MM.1S (cell line): ENCODE data around the gene CADM2.

ENCODE experiments used
- DNase-seq: peaks from one replicate; pipeline ENCODE4 v3.0.0-alpha.2; 2015
- H2AFZ ChIP-seq: fragments of 300-600 bp; sonication (generic); 2 replicates; pipeline ENCODE4 v1.6.0; 2016; ENCODE audit warnings: antibody characterized with exemption, low read length
- H3F3A ChIP-seq: fragments of 300-600 bp; sonication (generic); 2 replicates; pipeline ENCODE4 v1.6.1; 2016; ENCODE audit warnings: mild to moderate bottlenecking, antibody characterized with exemption, low read length, moderate library complexity, mixed read lengths; ENCODE audit not compliant: insufficient read depth
- H3K27ac ChIP-seq: fragments of 300-600 bp; sonication (generic); 2 replicates; pipeline ENCODE4 v1.5.1; 2016; ENCODE audit warnings: mild to moderate bottlenecking, low read length
- H3K27me3 ChIP-seq: fragments of 300-600 bp; sonication (generic); replicated peaks from 2 replicates; pipeline ENCODE4 v1.6.0; 2016; ENCODE audit warnings: low read length; ENCODE audit not compliant: insufficient read depth
- H3K36me3 ChIP-seq: fragments of 300-600 bp; sonication (generic); replicated peaks from 2 replicates; pipeline ENCODE4 v1.6.1; 2016; ENCODE audit warnings: mild to moderate bottlenecking, low read length, mixed read lengths; ENCODE audit not compliant: insufficient read depth
- H3K4me1 ChIP-seq: fragments of 300-600 bp; sonication (generic); 2 replicates; pipeline ENCODE4 v1.6.1; 2016; ENCODE audit warnings: low read length, mixed read lengths
- H3K4me2 ChIP-seq: fragments of 300-600 bp; sonication (generic); 2 replicates; pipeline ENCODE4 v1.6.0; 2016; ENCODE audit warnings: low read depth, low read length
- H3K4me3 ChIP-seq: fragments of 300-600 bp; sonication (generic); 2 replicates; pipeline ENCODE4 v1.5.1; 2016; ENCODE audit warnings: low read length, mixed read lengths
- H3K79me2 ChIP-seq: fragments of 300-600 bp; sonication (generic); 2 replicates; pipeline ENCODE4 v1.6.1; 2016; ENCODE audit warnings: mixed run types, low read length, mixed read lengths
- H3K9ac ChIP-seq: fragments of 300-600 bp; sonication (generic); 2 replicates; pipeline ENCODE4 v1.6.1; 2016; ENCODE audit warnings: low read length, mixed read lengths
- H3K9me2 ChIP-seq: fragments of 300-600 bp; sonication (generic); replicated peaks from 2 replicates; pipeline ENCODE4 v1.6.1; 2016; ENCODE audit warnings: mild to moderate bottlenecking, low read length, mixed read lengths; ENCODE audit not compliant: insufficient read depth
- H3K9me3 ChIP-seq: fragments of 300-600 bp; sonication (generic); replicated peaks from 2 replicates; pipeline ENCODE4 v1.6.1; 2016; ENCODE audit warnings: mild to moderate bottlenecking, low read length, mixed read lengths; ENCODE audit not compliant: insufficient read depth
- H4K20me1 ChIP-seq: fragments of 300-600 bp; sonication (generic); 2 replicates; pipeline ENCODE4 v1.6.1; 2016; ENCODE audit warnings: mild to moderate bottlenecking, low read length, moderate library complexity, mixed read lengths; ENCODE audit not compliant: insufficient read depth
- EZH2 ChIP-seq: fragments of 300-600 bp; sonication (generic); optimal IDR thresholded peaks from 2 replicates; pipeline ENCODE3; 2017; ENCODE audit warnings: low read depth, mild to moderate bottlenecking, antibody characterized with exemption, low read length, mixed read lengths
- EZH2phosphoT487 ChIP-seq: fragments of 300-600 bp; sonication (generic); IDR thresholded peaks from 2 replicates; pipeline ENCODE4 v1.6.1; 2018; ENCODE audit warnings: antibody characterized with exemption, low read length
- TF ChIP-seq, protein P1 (sequence below): fragments of 300-600 bp; sonication (generic); IDR thresholded peaks from 2 replicates; pipeline ENCODE4 v1.5.1; 2016; ENCODE audit warnings: antibody characterized with exemption, low read length, mixed read lengths

CADM2 gene

DNA sequence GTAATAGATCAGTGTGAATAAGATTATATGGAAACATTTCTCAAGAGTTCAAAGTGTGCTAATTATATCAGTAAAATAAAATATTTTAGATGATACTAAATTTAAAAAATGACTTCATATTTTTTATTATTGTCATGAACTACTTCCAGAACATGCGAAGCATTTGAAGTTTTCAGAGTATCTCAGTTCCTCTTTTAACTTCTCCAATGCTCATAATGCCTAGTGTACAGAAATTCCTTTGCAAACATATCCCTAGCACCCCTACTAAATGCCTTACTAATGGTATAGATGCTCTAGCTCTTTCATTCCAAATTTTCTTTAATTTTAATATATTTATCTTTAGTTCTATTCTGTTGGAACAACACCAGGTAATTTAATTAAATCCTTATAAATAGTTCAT lies 580.4 kb downstream of the CADM2 start:
- H3K27ac ChIP-seq = no peak overlapping the region
- H3K4me1 ChIP-seq = no peaks in the 10 kb centered on the region
- H3F3A ChIP-seq = no peaks in the 10 kb centered on the region
- no peak overlapping the region for H2AFZ ChIP-seq
- no peaks in the 10 kb centered on the region for H3K9me2 ChIP-seq
- H3K79me2 ChIP-seq = no peaks in the 10 kb centered on the region
- H3K9ac ChIP-seq = no peak overlapping the region
- no peaks in the 10 kb centered on the region for H3K36me3 ChIP-seq
- no peak overlapping the region for H3K4me2 ChIP-seq
- H3K4me3 ChIP-seq = no peak overlapping the region
- H4K20me1 ChIP-seq = no peaks in the 10 kb centered on the region
- no peaks in the 10 kb centered on the region for H3K9me3 ChIP-seq
- TF ChIP-seq, protein P1, sequence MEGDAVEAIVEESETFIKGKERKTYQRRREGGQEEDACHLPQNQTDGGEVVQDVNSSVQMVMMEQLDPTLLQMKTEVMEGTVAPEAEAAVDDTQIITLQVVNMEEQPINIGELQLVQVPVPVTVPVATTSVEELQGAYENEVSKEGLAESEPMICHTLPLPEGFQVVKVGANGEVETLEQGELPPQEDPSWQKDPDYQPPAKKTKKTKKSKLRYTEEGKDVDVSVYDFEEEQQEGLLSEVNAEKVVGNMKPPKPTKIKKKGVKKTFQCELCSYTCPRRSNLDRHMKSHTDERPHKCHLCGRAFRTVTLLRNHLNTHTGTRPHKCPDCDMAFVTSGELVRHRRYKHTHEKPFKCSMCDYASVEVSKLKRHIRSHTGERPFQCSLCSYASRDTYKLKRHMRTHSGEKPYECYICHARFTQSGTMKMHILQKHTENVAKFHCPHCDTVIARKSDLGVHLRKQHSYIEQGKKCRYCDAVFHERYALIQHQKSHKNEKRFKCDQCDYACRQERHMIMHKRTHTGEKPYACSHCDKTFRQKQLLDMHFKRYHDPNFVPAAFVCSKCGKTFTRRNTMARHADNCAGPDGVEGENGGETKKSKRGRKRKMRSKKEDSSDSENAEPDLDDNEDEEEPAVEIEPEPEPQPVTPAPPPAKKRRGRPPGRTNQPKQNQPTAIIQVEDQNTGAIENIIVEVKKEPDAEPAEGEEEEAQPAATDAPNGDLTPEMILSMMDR = no peak
- TF ChIP-seq EZH2phosphoT487 (no peak), EZH2 (no peak)
- no peaks in the 10 kb centered on the region for H3K27me3 ChIP-seq
- no peak for DNase-seq

DNA sequence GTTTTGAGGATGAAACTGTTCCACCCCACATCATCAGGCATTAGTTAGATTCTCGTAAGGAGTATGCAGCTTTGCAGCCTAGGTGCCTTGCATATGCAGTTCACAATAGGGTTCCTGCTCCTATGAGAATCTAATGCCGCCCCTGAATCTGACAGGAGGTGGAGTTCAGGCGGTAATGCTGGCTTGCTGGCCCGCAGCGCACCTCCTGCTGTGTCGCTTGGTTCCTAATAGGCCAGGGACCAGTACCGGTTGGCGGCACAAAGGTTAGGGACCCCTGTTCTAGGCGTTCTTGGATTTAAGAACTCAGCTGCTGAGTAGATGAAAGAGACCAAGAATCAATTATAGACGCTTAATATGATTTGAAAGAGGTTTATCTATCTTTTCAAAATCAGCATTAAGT lies 595.4 kb downstream of the CADM2 start:
- DNase-seq = no peak
- no peaks in the 10 kb centered on the region for H3K9me3 ChIP-seq
- H3K36me3 ChIP-seq = no peaks in the 10 kb centered on the region
- no peaks in the 10 kb centered on the region for H3F3A ChIP-seq
- H3K79me2 ChIP-seq = no peaks in the 10 kb centered on the region
- no peaks in the 10 kb centered on the region for H3K27me3 ChIP-seq
- H3K4me3 ChIP-seq = no peak overlapping the region
- H3K4me2 ChIP-seq = no peak overlapping the region
- no peak overlapping the region for H3K27ac ChIP-seq
- TF ChIP-seq EZH2 (no peak), EZH2phosphoT487 (no peak)
- TF ChIP-seq, protein P1 = no peak
- no peaks in the 10 kb centered on the region for H3K9me2 ChIP-seq
- no peaks in the 10 kb centered on the region for H4K20me1 ChIP-seq
- H3K4me1 ChIP-seq = no peaks in the 10 kb centered on the region
- H2AFZ ChIP-seq = no peak overlapping the region
- no peak overlapping the region for H3K9ac ChIP-seq

DNA sequence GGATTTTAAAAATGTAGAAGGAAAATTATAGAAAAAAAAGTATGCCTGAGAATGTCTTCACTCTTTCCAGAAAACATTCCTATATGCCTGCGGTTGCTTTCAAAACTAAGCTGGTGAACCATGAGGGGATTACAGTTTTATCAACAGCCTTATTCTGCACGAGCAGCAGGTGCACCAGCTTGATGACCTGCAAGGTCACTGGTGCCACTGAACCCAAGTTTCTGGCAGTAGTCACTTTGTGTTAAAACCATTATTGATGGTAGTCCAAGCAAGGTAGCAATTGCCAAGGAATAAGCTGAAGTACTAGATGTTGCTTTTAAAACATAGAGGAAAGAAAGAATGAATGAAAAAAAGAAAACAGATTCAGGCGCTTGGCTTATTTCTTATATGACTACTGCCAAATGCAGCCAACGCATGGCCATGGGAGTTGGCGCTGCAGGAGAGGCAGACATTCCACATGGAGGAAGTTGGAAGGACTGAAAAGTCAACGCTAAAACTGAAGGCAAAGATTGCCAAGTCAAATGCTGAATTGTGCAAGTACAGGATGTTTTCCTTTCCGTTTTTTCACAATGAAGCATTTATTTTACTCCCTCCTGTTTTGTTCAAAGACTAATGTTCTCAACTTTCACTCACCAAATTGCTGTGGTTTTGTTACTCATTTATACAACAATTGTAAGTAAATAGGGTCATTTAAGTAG lies 601.4 kb downstream of the CADM2 start:
- no peaks in the 10 kb centered on the region for H4K20me1 ChIP-seq
- no peaks in the 10 kb centered on the region for H3K9me2 ChIP-seq
- no peak overlapping the region for H3K4me2 ChIP-seq
- H3K36me3 ChIP-seq = no peaks in the 10 kb centered on the region
- no peak overlapping the region for H3K4me3 ChIP-seq
- no peaks in the 10 kb centered on the region for H3K79me2 ChIP-seq
- H2AFZ ChIP-seq = no peak overlapping the region
- H3K9me3 ChIP-seq = no peaks in the 10 kb centered on the region
- H3K27ac ChIP-seq = no peak overlapping the region
- no peak overlapping the region for H3K9ac ChIP-seq
- no peaks in the 10 kb centered on the region for H3K4me1 ChIP-seq
- TF ChIP-seq EZH2 (no peak), EZH2phosphoT487 (no peak)
- TF ChIP-seq, protein P1 = no peak
- no peaks in the 10 kb centered on the region for H3K27me3 ChIP-seq
- no peaks in the 10 kb centered on the region for H3F3A ChIP-seq
- no peak for DNase-seq
